OCI-LY7 (cell line): ENCODE results near the gene DOLK. TPM values are rescaled to one million over a fixed set of nuclear protein-coding genes. Genes with fewer than 3 reads are reported as not detected.
"Not testable (repeated sequence)": the region's sequence is repeated elsewhere in the genome, so short reads cannot be mapped to it uniquely, and the experiment has no call there.

ENCODE experiments used
- BruUV-seq: library from RNA; stranded (reverse); fragments of 400-500 nt; replicated peaks from 2 replicates; lab custom pipeline; 2021; lab: Mats Ljungman, UMichigan
- CTCF ChIA-PET: fragments of 300-600 bp; sonication (Branson Sonifier 250); formaldehyde crosslinking; loops from one replicate; lab custom pipeline; 2022; ENCODE audit warnings: antibody characterized with exemption; ENCODE audit not compliant: unreplicated experiment; lab: Charles Lee
- POLR2A ChIA-PET: fragments of 300-600 bp; sonication (Branson Sonifier 250); formaldehyde crosslinking; loops from one replicate; lab custom pipeline; 2022; ENCODE audit warnings: antibody characterized with exemption; lab: Charles Lee
- DNase-seq: peaks from one replicate; pipeline ENCODE4 v3.0.0-alpha.2; 2015; ENCODE audit warnings: low spot score
- H2AFZ ChIP-seq: fragments of 200-600 bp; sonication (generic), shearing (Covaris generic); 2 replicates; pipeline ENCODE4 v1.6.1; 2014; ENCODE audit warnings: mild to moderate bottlenecking, antibody characterized with exemption, low read length, moderate library complexity
- H3K27ac ChIP-seq: fragments of 200-600 bp; sonication (generic); 2 replicates; pipeline ENCODE4 v1.5.1; 2014; ENCODE audit warnings: mixed run types, low read depth, mild to moderate bottlenecking, moderate library complexity, low read length, inconsistent platforms; ENCODE audit not compliant: poor library complexity, severe bottlenecking
- H3K36me3 ChIP-seq: fragments of 200-600 bp; sonication (generic); 2 replicates; pipeline ENCODE4 v1.6.1; 2014; ENCODE audit warnings: mild to moderate bottlenecking, antibody characterized with exemption, low read length, moderate library complexity, mixed read lengths; ENCODE audit not compliant: insufficient read depth
- H3K4me1 ChIP-seq: fragments of 200-600 bp; sonication (generic); 2 replicates; pipeline ENCODE4 v1.5.1; 2014; ENCODE audit warnings: mild to moderate bottlenecking, low read length; ENCODE audit not compliant: insufficient read depth, poor library complexity, severe bottlenecking
- H3K4me2 ChIP-seq: fragments of 200-600 bp; sonication (generic); 2 replicates; pipeline ENCODE4 v1.6.1; 2014; ENCODE audit warnings: mild to moderate bottlenecking, low read length
- H3K4me3 ChIP-seq: fragments of 200-600 bp; sonication (generic); 2 replicates; pipeline ENCODE4 v1.5.1; 2014; ENCODE audit warnings: mild to moderate bottlenecking, low read depth, low read length; ENCODE audit not compliant: poor library complexity, severe bottlenecking
- H3K79me2 ChIP-seq: fragments of 200-600 bp; sonication (generic); 2 replicates; pipeline ENCODE4 v1.6.1; 2016; ENCODE audit warnings: low read depth, mild to moderate bottlenecking, low read length, moderate library complexity, mixed read lengths; ENCODE audit not compliant: insufficient read depth
- H3K9me2 ChIP-seq: fragments of 200-600 bp; sonication (generic); 2 replicates; pipeline ENCODE4 v1.6.1; 2016; ENCODE audit warnings: mild to moderate bottlenecking, low read length, mixed read lengths; ENCODE audit not compliant: insufficient read depth
- H3K9me3 ChIP-seq: fragments of 200-600 bp; sonication (generic); 2 replicates; pipeline ENCODE4 v1.6.1; 2014; ENCODE audit warnings: mild to moderate bottlenecking, mixed run types, low read length, mixed read lengths
- H4K20me1 ChIP-seq: fragments of 200-600 bp; sonication (generic); 2 replicates; pipeline ENCODE4 v1.6.1; 2014; ENCODE audit warnings: mild to moderate bottlenecking, antibody characterized with exemption, low read length, moderate library complexity, mixed read lengths; ENCODE audit not compliant: insufficient read depth
- CTCF ChIP-seq: fragments of 200-600 bp; sonication (generic); conservative IDR thresholded peaks from 2 replicates; pipeline ENCODE4 v1.5.1; 2014; ENCODE audit warnings: mild to moderate bottlenecking, antibody characterized with exemption, low read length, moderate library complexity, mixed read lengths
- EZH2phosphoT487 ChIP-seq: fragments of 200-600 bp; sonication (generic); IDR thresholded peaks from 2 replicates; pipeline ENCODE4 v1.6.1; 2018; ENCODE audit warnings: low read depth, borderline replicate concordance, mild to moderate bottlenecking, mixed run types, antibody characterized with exemption, low read length, moderate library complexity, mixed read lengths
- intact Hi-C: fragments of 100-400 bp; cut with micrococcal nuclease; formaldehyde crosslinking; loops from one replicate; pipeline ENCODE4 v1.10.0; 2022; ENCODE audit not compliant: unreplicated experiment
- total RNA-seq, 2 experiments: library from RNA; depleted of rRNA in 1 of 2; stranded (reverse); fragments of >200 nt in 1 of 2; shearing (Covaris generic) in 1 of 2; gene quantifications; 2 replicates each; pipeline ENCODE4 v1.2.3, GENCODE V29; 2014 to 2022

The DOLK gene
- total RNA-seq, 2 experiments from 2014 or later = 5.1 to 9.6 TPM

GRCh38 chr9:128972956-128973355 lies 25.6 kb upstream of the DOLK start:
- CTCF ChIA-PET = no interaction called here
- Histone ChIP-seq H3K9me2 (no peaks in the 10 kb centered on the region), H3K4me3 (no peak overlapping the region), H3K79me2 (no peaks in the 10 kb centered on the region), H3K9me3 (no peaks in the 10 kb centered on the region), H3K4me2 (no peak overlapping the region), H2AFZ (no peak overlapping the region), H4K20me1 (no peaks in the 10 kb centered on the region), H3K4me1 (no peaks in the 10 kb centered on the region), H3K27ac (no peak overlapping the region), H3K36me3 (peaks cover 96% of the 10 kb centered on the region)
- BruUV-seq = no TSS peak
- DNase-seq = no peak
- TF ChIP-seq CTCF = no peak
- no peak for TF ChIP-seq EZH2phosphoT487
- POLR2A ChIA-PET = interaction anchor here (0.6 kb wide), 1 partner anchor 11 kb away, joined by 3 read pairs; no protein-coding TSS in a partner anchor
- intact Hi-C loops = no loop called here

DNA sequence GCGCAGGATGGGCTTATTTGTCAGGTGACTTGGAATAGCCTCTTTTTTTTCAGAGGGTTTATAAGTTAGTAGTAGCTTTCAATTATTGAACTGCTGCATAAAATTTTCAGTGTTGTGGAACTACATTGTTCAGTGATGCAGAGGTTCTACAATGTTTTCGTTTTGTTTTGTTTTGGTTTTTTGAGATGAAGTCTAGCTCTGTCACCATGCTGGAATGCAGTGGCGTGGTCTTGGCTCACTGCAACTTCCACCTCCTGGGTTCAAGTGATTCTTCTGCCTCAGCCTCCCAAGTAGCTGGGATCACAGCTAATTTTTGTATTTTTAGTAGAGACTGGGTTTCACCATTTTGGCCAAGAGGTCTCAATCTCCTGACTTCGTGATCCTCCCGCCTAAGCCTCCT lies 22.1 kb upstream of the DOLK start:
- Histone ChIP-seq H3K9me2 (no peaks in the 10 kb centered on the region), H3K9me3 (no peaks in the 10 kb centered on the region), H3K27ac (no peak overlapping the region), H3K4me1 (no peaks in the 10 kb centered on the region), H3K4me2 (no peak overlapping the region), H3K4me3 (no peak overlapping the region), H3K79me2 (peaks cover 4% of the 10 kb centered on the region; the same call in 1 of the 2 replicates), H4K20me1 (no peaks in the 10 kb centered on the region), H3K36me3 (peaks cover 94% of the 10 kb centered on the region), H2AFZ (no peak overlapping the region)
- intact Hi-C loops = no loop called here
- no peak for TF ChIP-seq EZH2phosphoT487
- TF ChIP-seq CTCF = no peak
- no TSS peak for BruUV-seq
- DNase-seq = no peak
- ChIA-PET CTCF (no interaction called here), POLR2A (interaction anchor here (0.6 kb wide), 1 partner anchor 129 kb away, joined by 3 read pairs; no protein-coding TSS in a partner anchor)

DNA sequence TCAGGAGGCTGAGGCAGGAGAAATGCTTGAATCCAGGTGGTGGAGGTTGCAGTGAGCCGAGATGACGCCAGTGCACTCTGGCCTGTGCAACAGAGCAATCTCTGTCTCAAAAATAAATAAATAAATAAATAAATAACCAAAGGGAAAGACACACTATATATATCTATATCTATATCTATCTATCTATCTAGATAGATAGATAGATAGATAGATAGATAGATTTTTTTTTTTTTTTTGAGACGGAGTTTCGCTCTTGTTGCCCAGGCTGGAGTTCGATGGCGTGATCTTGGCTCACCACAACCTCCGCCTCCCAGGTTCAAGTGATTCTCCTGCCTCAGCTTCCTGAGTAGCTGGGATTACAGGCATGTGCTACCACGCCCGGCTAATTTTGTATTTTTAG lies 14.0 kb upstream of the DOLK start:
- intact Hi-C loops, DNase-seq, H3K4me2 ChIP-seq, H3K9me2 ChIP-seq, H3K4me3 ChIP-seq, CTCF ChIA-PET, BruUV-seq, H3K79me2 ChIP-seq, H2AFZ ChIP-seq, H4K20me1 ChIP-seq, H3K9me3 ChIP-seq, H3K27ac ChIP-seq, H3K4me1 ChIP-seq: not testable (repeated sequence)
- POLR2A ChIA-PET = interaction anchor here (0.6 to 0.7 kb wide), 2 partner anchors 11 to 28 kb away, joined by 3 to 5 read pairs; no protein-coding TSS in a partner anchor
- H3K36me3 ChIP-seq = peaks cover 92% of the 10 kb centered on the region
